ENCODE results near the gene SPARC. TPM values are rescaled to one million over a fixed set of nuclear protein-coding genes. Genes with fewer than 3 reads are reported as not detected.
"Not testable (repeated sequence)": the region's sequence is repeated elsewhere in the genome, so short reads cannot be mapped to it uniquely, and the experiment has no call there.

SPARC gene
- total RNA-seq, 2 donors from 2014 or later: not detected

DNA sequence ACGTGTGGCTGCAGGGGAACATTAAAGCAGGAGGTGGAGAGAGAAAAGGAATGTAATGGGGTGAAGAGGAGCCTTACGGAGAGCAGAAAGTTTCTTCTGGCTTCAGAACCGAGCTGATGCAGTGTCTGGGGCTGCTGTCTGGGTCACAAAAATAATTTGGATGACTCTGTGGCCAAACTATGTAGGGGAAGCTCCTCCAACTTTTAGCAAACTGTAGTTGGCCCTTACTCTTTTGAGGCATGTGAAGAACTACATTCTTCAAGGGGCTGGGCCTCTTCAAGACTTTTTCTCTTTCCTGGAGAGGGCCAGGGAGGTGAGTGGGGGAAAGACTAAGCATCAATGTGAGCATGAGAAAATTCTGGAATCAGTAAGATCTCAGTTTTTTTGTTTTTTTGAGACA lies 31.9 kb upstream of the SPARC start:
- DNase-seq: no peak
- H3K27me3 Mint-ChIP-seq (ENCODE audit: low read depth): no peaks in the 10 kb centered on the region
- peaks cover 0 to 4% of the 10 kb centered on the region in 2 donors for H3K36me3 Mint-ChIP-seq (ENCODE audit: insufficient read depth in 2 of 2)
- no peak overlapping the region for H3K4me3 Mint-ChIP-seq
- no peak overlapping the region for H3K27ac Mint-ChIP-seq
- no peak for ATAC-seq (replicated peaks in 1 of 2)
- peaks cover 0 to 3% of the 10 kb centered on the region in 2 donors for H3K9me3 Mint-ChIP-seq
- H3K4me1 Mint-ChIP-seq (ENCODE audit: low read depth): peaks cover 14% of the 10 kb centered on the region

DNA sequence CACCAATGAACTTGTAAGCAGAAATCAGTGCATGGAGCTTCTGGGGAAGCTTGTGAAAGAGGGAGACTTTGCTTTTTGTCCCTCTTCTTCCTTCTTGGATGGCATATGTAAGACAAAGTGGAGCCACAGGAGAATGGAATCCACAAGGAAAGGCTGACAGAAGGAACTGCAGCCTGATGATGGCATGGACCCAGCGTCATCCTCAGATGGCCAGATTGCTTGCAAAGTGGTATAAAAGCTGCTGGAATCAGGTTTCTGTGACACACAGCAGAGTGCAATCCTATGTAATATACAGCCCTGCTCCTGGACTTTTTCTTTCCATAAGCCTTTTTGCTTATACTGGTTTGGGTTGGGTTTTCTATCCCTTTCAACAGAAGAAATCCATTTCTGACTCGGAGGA lies 31.4 kb upstream of the SPARC start:
- no peak for DNase-seq
- Mint-ChIP-seq H3K4me1 (ENCODE audit: low read depth) (peaks cover 14% of the 10 kb centered on the region), H3K27me3 (ENCODE audit: low read depth) (peaks cover 1% of the 10 kb centered on the region), H3K9me3 (peaks cover 0 to 3% of the 10 kb centered on the region in 2 donors), H3K36me3 (ENCODE audit: insufficient read depth in 2 of 2) (peaks cover 0 to 4% of the 10 kb centered on the region in 2 donors), H3K27ac (no peak overlapping the region), H3K4me3 (no peak overlapping the region)
- no peak for ATAC-seq (replicated peaks in 1 of 2)

GRCh38 chr5:151717416-151717815 lies 30.7 kb upstream of the SPARC start:
- peaks cover 9% of the 10 kb centered on the region for H3K27me3 Mint-ChIP-seq (ENCODE audit: low read depth)
- ATAC-seq (replicated peaks in 1 of 2) (no peak), DNase-seq (no peak)
- H3K9me3 Mint-ChIP-seq: peaks cover 0 to 3% of the 10 kb centered on the region in 2 donors
- no peak overlapping the region for H3K27ac Mint-ChIP-seq
- peaks cover 14% of the 10 kb centered on the region for H3K4me1 Mint-ChIP-seq (ENCODE audit: low read depth)
- H3K4me3 Mint-ChIP-seq: no peak overlapping the region
- peaks cover 0 to 4% of the 10 kb centered on the region in 2 donors for H3K36me3 Mint-ChIP-seq (ENCODE audit: insufficient read depth in 2 of 2)

GRCh38 chr5:151709109-151709735 lies 22.5 kb upstream of the SPARC start:
- DNase-seq (no peak), ATAC-seq (replicated peaks in 1 of 2) (no peak)
- peaks cover 23% of the 10 kb centered on the region for H3K27me3 Mint-ChIP-seq (ENCODE audit: low read depth)
- H3K27ac Mint-ChIP-seq: no peak overlapping the region
- no peaks in the 10 kb centered on the region for H3K4me1 Mint-ChIP-seq (ENCODE audit: low read depth)
- no peak overlapping the region for H3K4me3 Mint-ChIP-seq
- H3K36me3 Mint-ChIP-seq (ENCODE audit: insufficient read depth in 2 of 2): no peaks in the 10 kb centered on the region
- H3K9me3 Mint-ChIP-seq: no peaks in the 10 kb centered on the region

GRCh38 chr5:151708126-151708525 lies 21.4 kb upstream of the SPARC start:
- Mint-ChIP-seq H3K27me3 (ENCODE audit: low read depth) (peaks cover 21% of the 10 kb centered on the region), H3K4me3 (no peak overlapping the region), H3K27ac (no peak overlapping the region), H3K9me3 (no peaks in the 10 kb centered on the region), H3K36me3 (ENCODE audit: insufficient read depth in 2 of 2) (no peaks in the 10 kb centered on the region), H3K4me1 (ENCODE audit: low read depth) (no peaks in the 10 kb centered on the region)
- DNase-seq (no peak), ATAC-seq (replicated peaks in 1 of 2) (no peak)

DNA sequence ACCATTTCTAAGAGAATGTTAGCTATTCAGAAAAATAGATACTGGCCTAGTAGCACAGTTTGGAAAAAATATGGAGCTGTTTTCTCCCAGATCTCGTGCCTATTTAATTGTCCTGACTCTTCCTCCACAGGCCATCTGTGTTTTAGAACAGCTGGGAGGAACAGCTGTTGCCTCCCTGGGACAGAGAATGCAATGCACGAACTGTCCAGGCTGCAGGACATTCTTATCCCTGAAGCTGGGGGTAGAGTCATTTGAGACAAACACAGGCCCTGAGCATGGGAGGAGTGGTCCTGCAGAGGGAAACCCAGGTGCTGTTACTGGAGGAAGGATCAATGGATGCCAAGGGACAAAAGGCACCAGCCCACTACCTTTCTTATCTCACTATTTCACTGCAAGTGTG lies 20.9 kb upstream of the SPARC start:
- H3K4me1 Mint-ChIP-seq (ENCODE audit: low read depth): no peaks in the 10 kb centered on the region
- DNase-seq (no peak), ATAC-seq (replicated peaks in 1 of 2) (no peak)
- H3K9me3 Mint-ChIP-seq: no peaks in the 10 kb centered on the region
- H3K4me3 Mint-ChIP-seq: no peak overlapping the region
- H3K27me3 Mint-ChIP-seq (ENCODE audit: low read depth): peaks cover 16% of the 10 kb centered on the region
- no peaks in the 10 kb centered on the region for H3K36me3 Mint-ChIP-seq (ENCODE audit: insufficient read depth in 2 of 2)
- H3K27ac Mint-ChIP-seq: no peak overlapping the region

DNA sequence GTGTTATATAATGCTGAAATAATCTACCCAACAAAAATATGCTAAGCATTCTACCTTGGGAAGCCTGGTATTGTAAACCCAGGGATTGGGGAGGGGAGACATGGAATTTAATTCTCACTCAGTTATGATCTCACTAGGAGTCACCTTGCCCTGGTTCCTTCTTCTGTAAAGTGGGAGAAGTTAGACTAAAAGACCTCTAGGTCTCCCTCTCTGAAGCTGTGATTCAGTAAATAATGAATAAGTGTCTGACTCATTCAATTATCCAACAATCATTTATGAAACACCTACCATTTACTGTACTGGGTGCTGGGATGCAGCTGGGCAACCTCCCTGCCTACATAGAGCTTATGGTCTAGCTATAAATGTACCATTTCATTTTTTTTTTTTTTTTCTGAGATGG lies 20.2 kb upstream of the SPARC start:
- no peaks in the 10 kb centered on the region for H3K9me3 Mint-ChIP-seq
- no peak overlapping the region for H3K27ac Mint-ChIP-seq
- no peaks in the 10 kb centered on the region for H3K4me1 Mint-ChIP-seq (ENCODE audit: low read depth)
- no peaks in the 10 kb centered on the region for H3K36me3 Mint-ChIP-seq (ENCODE audit: insufficient read depth in 2 of 2)
- no peak for ATAC-seq (replicated peaks in 1 of 2)
- H3K4me3 Mint-ChIP-seq: no peak overlapping the region
- DNase-seq: no peak
- H3K27me3 Mint-ChIP-seq (ENCODE audit: low read depth): peaks cover 13% of the 10 kb centered on the region

DNA sequence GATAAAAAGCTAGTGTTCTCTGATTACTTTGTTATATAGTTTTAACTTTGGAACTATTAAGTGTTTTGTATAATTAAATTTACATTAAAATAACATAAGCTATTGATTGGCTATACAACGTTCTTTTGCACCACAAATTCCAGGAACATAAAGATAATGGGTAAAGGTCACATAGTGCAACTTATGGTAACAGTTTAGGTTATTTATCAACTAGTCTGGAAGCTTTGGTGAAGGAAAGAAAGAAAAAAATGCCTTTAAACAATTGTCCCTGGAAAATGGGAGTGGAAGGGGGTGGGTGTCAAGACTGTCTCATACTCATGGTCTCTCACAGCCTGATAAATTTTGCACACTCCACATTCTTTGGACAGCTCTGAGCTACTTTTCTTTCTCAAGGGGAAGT lies 17.1 kb upstream of the SPARC start:
- no peak for ATAC-seq (replicated peaks in 1 of 2)
- H3K4me3 Mint-ChIP-seq: no peak overlapping the region
- no peak for DNase-seq
- no peaks in the 10 kb centered on the region for H3K27me3 Mint-ChIP-seq (ENCODE audit: low read depth)
- no peaks in the 10 kb centered on the region for H3K36me3 Mint-ChIP-seq (ENCODE audit: insufficient read depth in 2 of 2)
- H3K4me1 Mint-ChIP-seq (ENCODE audit: low read depth): no peaks in the 10 kb centered on the region
- no peaks in the 10 kb centered on the region for H3K9me3 Mint-ChIP-seq
- H3K27ac Mint-ChIP-seq: no peak overlapping the region

DNA sequence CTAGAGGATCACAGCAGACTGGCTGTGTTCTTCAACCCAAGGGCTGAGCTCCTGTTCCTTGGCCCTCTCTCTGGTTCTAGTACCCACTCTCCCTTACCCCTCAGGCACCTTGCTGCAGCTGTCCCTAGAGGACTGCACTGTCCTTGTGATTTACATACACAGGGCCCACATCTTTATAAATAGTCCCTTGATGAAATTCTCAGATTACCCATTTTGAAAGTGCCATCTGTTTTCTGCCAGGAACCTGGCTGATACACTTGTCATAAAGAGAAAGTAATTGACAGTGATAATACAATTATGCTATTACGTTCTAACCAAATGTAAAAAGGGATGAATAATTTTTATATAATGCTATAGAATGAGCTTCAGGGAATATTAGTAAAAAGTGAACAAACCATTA lies 16.5 kb upstream of the SPARC start:
- Mint-ChIP-seq H3K36me3 (ENCODE audit: insufficient read depth in 2 of 2) (no peaks in the 10 kb centered on the region), H3K4me3 (no peak overlapping the region), H3K9me3 (no peaks in the 10 kb centered on the region), H3K27ac (no peak overlapping the region), H3K27me3 (ENCODE audit: low read depth) (no peaks in the 10 kb centered on the region), H3K4me1 (ENCODE audit: low read depth) (no peaks in the 10 kb centered on the region)
- DNase-seq (no peak), ATAC-seq (replicated peaks in 1 of 2) (no peak)

- Mint-ChIP-seq H3K4me1 (ENCODE audit: low read depth) (no peaks in the 10 kb centered on the region), H3K27ac (no peak overlapping the region), H3K27me3 (ENCODE audit: low read depth) (peaks cover 7% of the 10 kb centered on the region), H3K9me3 (no peaks in the 10 kb centered on the region), H3K36me3 (ENCODE audit: insufficient read depth in 2 of 2) (no peaks in the 10 kb centered on the region), H3K4me3 (no peak overlapping the region)
- ATAC-seq (replicated peaks in 1 of 2): no peak
- DNase-seq: no peak
Observed at GRCh38 chr5:151700820-151701219, 14.1 kb upstream of the SPARC start.

- Mint-ChIP-seq H3K27ac (no peak overlapping the region), H3K4me3 (no peak overlapping the region), H3K9me3 (no peaks in the 10 kb centered on the region), H3K36me3 (ENCODE audit: insufficient read depth in 2 of 2) (no peaks in the 10 kb centered on the region), H3K4me1 (ENCODE audit: low read depth) (no peaks in the 10 kb centered on the region), H3K27me3 (ENCODE audit: low read depth) (peaks cover 7% of the 10 kb centered on the region)
- DNase-seq (no peak), ATAC-seq (replicated peaks in 1 of 2) (no peak)
Observed at GRCh38 chr5:151700296-151700695, 13.6 kb upstream of the SPARC start.

DNA sequence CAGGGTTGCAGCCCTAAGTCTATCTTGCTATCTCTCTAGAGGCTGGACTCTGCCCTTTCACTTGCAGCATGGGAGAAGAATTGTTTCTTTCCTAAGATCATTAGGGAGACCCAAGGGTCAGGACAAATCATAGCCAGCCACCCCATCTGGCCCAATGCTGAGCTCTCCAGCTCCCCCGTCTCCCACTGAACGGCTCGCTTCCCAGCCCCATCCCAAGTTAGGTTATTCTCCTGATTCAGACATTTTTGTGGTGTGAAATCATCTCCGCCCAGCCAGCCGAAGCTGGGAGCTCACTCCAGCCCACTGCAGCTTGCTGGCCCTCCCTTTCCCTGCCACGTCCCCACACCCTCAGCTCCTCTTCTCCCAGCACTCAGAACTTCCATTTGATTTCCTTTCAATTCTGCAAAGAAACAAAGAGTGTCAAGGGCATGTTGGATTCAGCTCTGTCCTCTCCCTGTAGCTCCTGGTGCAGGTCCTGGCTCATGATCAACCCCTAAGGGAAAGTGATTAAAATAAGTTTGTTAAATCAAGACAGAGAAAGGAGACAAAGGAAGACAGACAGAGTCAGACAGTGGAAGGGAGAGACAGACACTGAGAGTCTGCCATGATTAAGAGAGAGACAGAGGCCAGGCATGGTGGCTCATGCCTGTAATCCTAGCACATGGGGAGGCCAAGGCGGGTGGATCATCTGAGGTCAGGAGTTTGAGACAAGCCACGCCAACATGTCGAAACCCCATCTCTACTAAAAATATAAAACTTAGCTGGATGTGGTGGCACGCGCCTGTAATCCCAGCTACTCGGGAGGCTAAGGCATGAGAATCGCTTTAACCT lies 12.6 kb upstream of the SPARC start:
- no peaks in the 10 kb centered on the region for H3K4me1 Mint-ChIP-seq (ENCODE audit: low read depth)
- DNase-seq (no peak), ATAC-seq (replicated peaks in 1 of 2) (no peak)
- no peaks in the 10 kb centered on the region for H3K36me3 Mint-ChIP-seq (ENCODE audit: insufficient read depth in 2 of 2)
- H3K27ac Mint-ChIP-seq: no peak overlapping the region
- peaks cover 7% of the 10 kb centered on the region for H3K27me3 Mint-ChIP-seq (ENCODE audit: low read depth)
- H3K4me3 Mint-ChIP-seq: no peak overlapping the region
- no peaks in the 10 kb centered on the region for H3K9me3 Mint-ChIP-seq

DNA sequence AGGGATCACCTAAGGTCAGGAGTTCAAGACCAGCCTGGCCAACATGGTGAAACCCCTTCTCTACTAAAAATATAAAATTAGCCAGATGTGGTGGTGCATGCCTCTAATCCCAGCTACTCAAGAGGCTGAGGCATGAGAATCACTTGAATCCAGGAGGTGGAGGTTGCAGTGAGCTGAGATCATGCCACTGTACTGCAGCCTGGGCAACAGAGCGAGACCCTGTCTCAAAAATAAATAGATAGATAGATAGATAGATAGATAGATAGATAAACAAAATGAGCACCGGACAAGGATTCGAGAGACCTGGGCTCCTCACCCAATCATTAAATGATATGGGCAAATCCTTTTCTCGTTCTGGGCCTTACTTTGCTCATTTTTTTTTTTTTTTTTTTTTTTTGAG lies 11.4 kb upstream of the SPARC start:
- H3K4me3 Mint-ChIP-seq; H3K4me1 Mint-ChIP-seq (ENCODE audit: low read depth); ATAC-seq (replicated peaks in 1 of 2); H3K36me3 Mint-ChIP-seq (ENCODE audit: insufficient read depth in 2 of 2); H3K27ac Mint-ChIP-seq; H3K27me3 Mint-ChIP-seq (ENCODE audit: low read depth); DNase-seq; H3K9me3 Mint-ChIP-seq: not testable (repeated sequence)

GRCh38 chr5:151697452-151697851 lies 10.7 kb upstream of the SPARC start:
- DNase-seq (no peak), ATAC-seq (replicated peaks in 1 of 2) (no peak)
- Mint-ChIP-seq H3K4me1 (ENCODE audit: low read depth) (no peaks in the 10 kb centered on the region), H3K9me3 (no peaks in the 10 kb centered on the region), H3K4me3 (no peak overlapping the region), H3K36me3 (ENCODE audit: insufficient read depth in 2 of 2) (no peaks in the 10 kb centered on the region), H3K27me3 (ENCODE audit: low read depth) (peaks cover 7% of the 10 kb centered on the region), H3K27ac (no peak overlapping the region)
